ENCODE measurements around the gene CAMP. TPM values are rescaled to one million over a fixed set of nuclear protein-coding genes. Genes with fewer than 3 reads are reported as not detected.

Gene CAMP
- total RNA-seq, 4 donors from 2014 or later, result not detected

DNA sequence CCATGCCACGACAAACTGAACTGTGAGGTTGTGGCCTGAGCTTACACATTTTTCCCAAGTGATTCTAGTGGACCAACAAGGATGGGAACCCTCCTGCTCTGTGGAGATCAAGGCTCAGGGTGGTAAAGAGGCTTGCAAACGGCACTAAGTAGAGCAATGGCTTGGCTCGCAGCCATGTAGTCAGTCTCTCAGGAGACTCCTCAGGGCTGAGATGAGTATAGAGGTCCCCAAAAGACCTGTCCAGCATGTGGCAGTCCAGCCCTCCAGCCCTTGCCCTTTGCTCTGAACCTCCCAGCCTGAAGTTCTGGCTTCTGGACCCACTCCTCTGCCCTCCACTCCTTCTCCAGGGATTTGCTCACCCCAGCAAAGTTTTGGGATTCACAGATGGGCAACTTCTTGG is 8.3 kb upstream of the CAMP start:
- Histone ChIP-seq H3K4me3 (no peak overlapping the region), H3K27me3 (no peaks in the 10 kb centered on the region), H3K27ac (peak overlapping the region; percentile 67), H3K9me3 (no peaks in the 10 kb centered on the region), H3K4me1 (peaks cover 23% of the 10 kb centered on the region), H3K36me3 (no peaks in the 10 kb centered on the region)
- 80% methylated on average over 3 of the region's 3 CpGs for WGBS
- TF ChIP-seq, protein P1, sequence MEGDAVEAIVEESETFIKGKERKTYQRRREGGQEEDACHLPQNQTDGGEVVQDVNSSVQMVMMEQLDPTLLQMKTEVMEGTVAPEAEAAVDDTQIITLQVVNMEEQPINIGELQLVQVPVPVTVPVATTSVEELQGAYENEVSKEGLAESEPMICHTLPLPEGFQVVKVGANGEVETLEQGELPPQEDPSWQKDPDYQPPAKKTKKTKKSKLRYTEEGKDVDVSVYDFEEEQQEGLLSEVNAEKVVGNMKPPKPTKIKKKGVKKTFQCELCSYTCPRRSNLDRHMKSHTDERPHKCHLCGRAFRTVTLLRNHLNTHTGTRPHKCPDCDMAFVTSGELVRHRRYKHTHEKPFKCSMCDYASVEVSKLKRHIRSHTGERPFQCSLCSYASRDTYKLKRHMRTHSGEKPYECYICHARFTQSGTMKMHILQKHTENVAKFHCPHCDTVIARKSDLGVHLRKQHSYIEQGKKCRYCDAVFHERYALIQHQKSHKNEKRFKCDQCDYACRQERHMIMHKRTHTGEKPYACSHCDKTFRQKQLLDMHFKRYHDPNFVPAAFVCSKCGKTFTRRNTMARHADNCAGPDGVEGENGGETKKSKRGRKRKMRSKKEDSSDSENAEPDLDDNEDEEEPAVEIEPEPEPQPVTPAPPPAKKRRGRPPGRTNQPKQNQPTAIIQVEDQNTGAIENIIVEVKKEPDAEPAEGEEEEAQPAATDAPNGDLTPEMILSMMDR (IDR thresholded peaks at IDR 0.05), result no peak
- TF ChIP-seq POLR2AphosphoS5 (IDR thresholded peaks at IDR 0.05), result no peak
- TF ChIP-seq EP300 (IDR thresholded peaks at IDR 0.05), result no peak
- no peak for TF ChIP-seq POLR2A (IDR thresholded peaks at IDR 0.05)
- peak in 1 of 2 donors; percentile 72 for DNase-seq (ENCODE audit: low spot score in 2 of 2)

GRCh38 chr3:48215466-48215865 is 7.8 kb upstream of the CAMP start:
- H3K4me3 ChIP-seq, result no peak overlapping the region
- no peaks in the 10 kb centered on the region for H3K36me3 ChIP-seq
- H3K27me3 ChIP-seq, result no peaks in the 10 kb centered on the region
- peak overlapping the region; percentile 67 for H3K27ac ChIP-seq
- whole genome bisulfite sequencing, result 27% methylated on average over 4 of the region's 4 CpGs
- no peak for DNase-seq (ENCODE audit: low spot score in 2 of 2)
- TF ChIP-seq EP300 (IDR thresholded peaks at IDR 0.05) (no peak), POLR2AphosphoS5 (IDR thresholded peaks at IDR 0.05) (no peak), POLR2A (IDR thresholded peaks at IDR 0.05) (no peak)
- TF ChIP-seq, protein P1 (IDR thresholded peaks at IDR 0.05), result no peak
- H3K4me1 ChIP-seq, result peaks cover 23% of the 10 kb centered on the region
- no peaks in the 10 kb centered on the region for H3K9me3 ChIP-seq

DNA sequence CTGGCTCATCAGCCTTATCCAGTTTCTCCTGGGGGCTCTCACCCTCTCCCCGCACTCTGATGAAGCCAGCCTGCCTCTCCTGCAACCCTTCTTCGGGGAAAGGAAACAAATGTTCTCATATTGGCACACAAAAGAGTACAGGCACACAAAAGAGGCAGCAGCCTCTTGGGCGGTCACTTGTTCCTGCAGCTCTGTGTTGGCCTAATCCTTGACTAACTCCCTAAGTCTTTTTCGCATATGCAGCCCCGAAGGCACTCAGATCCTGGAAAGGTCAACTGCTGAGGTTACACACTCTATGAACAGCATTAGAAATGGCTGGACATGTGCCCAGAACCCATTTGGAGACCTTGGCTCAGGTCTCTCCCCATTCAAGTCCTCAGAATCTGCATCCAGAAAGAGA is 7.4 kb upstream of the CAMP start:
- H3K27me3 ChIP-seq, result no peaks in the 10 kb centered on the region
- H3K9me3 ChIP-seq, result no peaks in the 10 kb centered on the region
- WGBS, result 59% methylated on average over 5 of the region's 5 CpGs
- H3K4me3 ChIP-seq, result no peak overlapping the region
- H3K36me3 ChIP-seq, result no peaks in the 10 kb centered on the region
- peak overlapping the region; percentile 67 for H3K27ac ChIP-seq
- TF ChIP-seq POLR2AphosphoS5 (IDR thresholded peaks at IDR 0.05) (no peak), POLR2A (IDR thresholded peaks at IDR 0.05) (no peak), EP300 (IDR thresholded peaks at IDR 0.05) (no peak)
- TF ChIP-seq, protein P1 (IDR thresholded peaks at IDR 0.05), result no peak
- peaks cover 23% of the 10 kb centered on the region for H3K4me1 ChIP-seq
- DNase-seq (ENCODE audit: low spot score in 2 of 2), result no peak

DNA sequence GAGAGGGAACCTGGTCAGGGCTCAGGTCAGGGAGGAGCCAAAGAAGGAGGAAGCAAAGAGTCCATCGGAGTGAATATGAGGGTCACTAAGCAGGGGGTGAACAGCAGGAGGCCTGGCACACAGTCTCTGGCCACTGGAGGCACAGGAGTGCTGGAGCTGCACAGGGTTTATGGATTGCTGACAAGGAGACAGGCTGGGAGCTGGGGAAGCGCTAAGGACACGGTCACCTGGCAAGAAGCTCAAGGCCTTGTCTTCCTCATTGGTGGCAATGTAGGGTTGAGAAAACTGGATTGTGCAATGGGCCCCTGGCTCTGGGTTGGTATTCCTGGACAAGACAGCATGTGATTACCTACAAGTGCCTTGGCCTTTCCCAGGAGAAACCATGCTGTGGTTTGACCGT is 5.8 kb upstream of the CAMP start:
- no peaks in the 10 kb centered on the region for H3K27me3 ChIP-seq
- H3K4me3 ChIP-seq, result no peak overlapping the region
- H3K9me3 ChIP-seq, result no peaks in the 10 kb centered on the region
- H3K4me1 ChIP-seq, result peaks cover 23% of the 10 kb centered on the region
- DNase-seq (ENCODE audit: low spot score in 2 of 2), result no peak
- 85% methylated on average over 3 of the region's 4 CpGs for WGBS
- H3K27ac ChIP-seq, result no peak overlapping the region
- H3K36me3 ChIP-seq, result no peaks in the 10 kb centered on the region
- TF ChIP-seq, protein P1 (IDR thresholded peaks at IDR 0.05), result no peak
- TF ChIP-seq EP300 (IDR thresholded peaks at IDR 0.05), result no peak
- no peak for TF ChIP-seq POLR2AphosphoS5 (IDR thresholded peaks at IDR 0.05)
- no peak for TF ChIP-seq POLR2A (IDR thresholded peaks at IDR 0.05)

GRCh38 chr3:48218537-48218936 is 4.8 kb upstream of the CAMP start:
- 95% methylated on average over 4 of the region's 5 CpGs for WGBS
- H3K4me3 ChIP-seq, result no peak overlapping the region
- no peak overlapping the region for H3K27ac ChIP-seq
- no peaks in the 10 kb centered on the region for H3K27me3 ChIP-seq
- TF ChIP-seq POLR2AphosphoS5 (IDR thresholded peaks at IDR 0.05) (no peak), POLR2A (IDR thresholded peaks at IDR 0.05) (no peak), EP300 (IDR thresholded peaks at IDR 0.05) (no peak)
- TF ChIP-seq, protein P1 (IDR thresholded peaks at IDR 0.05), result no peak
- H3K36me3 ChIP-seq, result no peaks in the 10 kb centered on the region
- H3K4me1 ChIP-seq, result peaks cover 31% of the 10 kb centered on the region
- no peak for DNase-seq (ENCODE audit: low spot score in 2 of 2)
- no peaks in the 10 kb centered on the region for H3K9me3 ChIP-seq

Measured in suprapubic skin (tissue), 4 donors.